KMS-11 (cell line): Measurements from ENCODE around the gene ERAS.
"Not testable (repeated sequence)": the region's sequence is repeated elsewhere in the genome, so short reads cannot be mapped to it uniquely, and the experiment has no call there.

ENCODE experiments used
- H2AFZ ChIP-seq: fragments of 200-600 bp; sonication (generic); 2 replicates; pipeline ENCODE4 v1.6.1; 2016; ENCODE audit warnings: antibody characterized with exemption, mixed run types, low read depth
- H3K27ac ChIP-seq: fragments of 200-600 bp; sonication (generic); 2 replicates; pipeline ENCODE4 v1.6.1; 2016; ENCODE audit warnings: mild to moderate bottlenecking, mixed run types
- H3K27me3 ChIP-seq: fragments of 200-600 bp; sonication (generic); 2 replicates; pipeline ENCODE4 v1.6.1; 2017; ENCODE audit warnings: mild to moderate bottlenecking, low read depth, mixed run types, moderate library complexity; ENCODE audit not compliant: insufficient read depth
- H3K36me3 ChIP-seq: fragments of 200-600 bp; sonication (generic); 2 replicates; pipeline ENCODE4 v1.6.1; 2017; ENCODE audit warnings: mild to moderate bottlenecking, mixed run types; ENCODE audit not compliant: insufficient read depth
- H3K4me1 ChIP-seq: fragments of 200-600 bp; sonication (generic); 2 replicates; pipeline ENCODE4 v1.6.1; 2016; ENCODE audit warnings: mild to moderate bottlenecking, low read depth, mixed run types; ENCODE audit not compliant: poor library complexity, severe bottlenecking
- H3K4me2 ChIP-seq: fragments of 200-600 bp; sonication (generic); 2 replicates; pipeline ENCODE4 v1.7.0; 2016; ENCODE audit warnings: mild to moderate bottlenecking, mixed run types
- H3K4me3 ChIP-seq: fragments of 200-600 bp; sonication (generic); IDR thresholded peaks from 2 replicates; pipeline ENCODE4 v1.6.1; 2017; ENCODE audit warnings: low read depth, low read length, mixed read lengths; ENCODE audit not compliant: insufficient read depth
- H3K79me2 ChIP-seq: fragments of 200-600 bp; sonication (generic); 2 replicates; pipeline ENCODE4 v1.6.1; 2016; ENCODE audit warnings: low read depth, mixed run types; ENCODE audit not compliant: insufficient read depth
- H3K9ac ChIP-seq: fragments of 200-600 bp; sonication (generic); 2 replicates; pipeline ENCODE4 v1.6.1; 2016; ENCODE audit warnings: mild to moderate bottlenecking, mixed run types
- H4K20me1 ChIP-seq: fragments of 200-600 bp; sonication (generic); 2 replicates; pipeline ENCODE4 v1.6.1; 2016; ENCODE audit warnings: mild to moderate bottlenecking, mixed run types; ENCODE audit not compliant: insufficient read depth
- CTCF ChIP-seq: fragments of 200-600 bp; sonication (generic); conservative IDR thresholded peaks from 2 replicates; pipeline ENCODE4 v1.6.1; 2017; ENCODE audit warnings: low read depth, mild to moderate bottlenecking, antibody characterized with exemption, low read length, moderate library complexity, mixed read lengths

The ERAS gene

GRCh38 chrX:48835524-48836329 is 9.4 kb downstream of the ERAS start, which contains the start of gene PCSK1N:
TSS of gene PCSK1N (minus strand) at chrX:48835610. CDS start at chrX:48835532, 78 bp downstream.
- TF ChIP-seq CTCF, result no peak
- no peak within 1 kb of the TSS for H3K4me3 ChIP-seq
- H3K27ac ChIP-seq, result no peak within 1 kb of the TSS
- H3K27me3 ChIP-seq, result no peaks in the 10 kb centered on the region
- no peaks in the 10 kb centered on the region for H3K36me3 ChIP-seq
- no peaks in the 10 kb centered on the region for H3K79me2 ChIP-seq
- no peak within 1 kb of the TSS; the same call in 1 of the 2 replicates for H3K9ac ChIP-seq
- peak within 1 kb of the TSS; percentile 42 for H3K4me2 ChIP-seq
- H3K4me1 ChIP-seq, result no peaks in the 10 kb centered on the region
- H2AFZ ChIP-seq, result peak within 1 kb of the TSS; percentile 82
- H4K20me1 ChIP-seq, result no peaks in the 10 kb centered on the region

GRCh38 chrX:48839686-48840085 is 13.4 kb downstream of the ERAS start:
- no peak for TF ChIP-seq CTCF
- Histone ChIP-seq H3K27me3 (no peaks in the 10 kb centered on the region), H4K20me1 (no peaks in the 10 kb centered on the region), H3K9ac (no peak overlapping the region), H3K4me3 (no peak overlapping the region), H3K4me1 (no peaks in the 10 kb centered on the region), H3K36me3 (no peaks in the 10 kb centered on the region), H3K4me2 (no peak overlapping the region), H3K79me2 (no peaks in the 10 kb centered on the region), H3K27ac (no peak overlapping the region), H2AFZ (no peak overlapping the region)

- Histone ChIP-seq H3K79me2 (no peaks in the 10 kb centered on the region), H3K4me2 (no peak overlapping the region), H4K20me1 (no peaks in the 10 kb centered on the region), H3K9ac (no peak overlapping the region), H3K36me3 (no peaks in the 10 kb centered on the region), H3K4me3 (no peak overlapping the region), H3K4me1 (no peaks in the 10 kb centered on the region), H2AFZ (no peak overlapping the region), H3K27me3 (no peaks in the 10 kb centered on the region), H3K27ac (no peak overlapping the region)
- TF ChIP-seq CTCF, result no peak
Measured at GRCh38 chrX:48848847-48849246, 22.5 kb downstream of the ERAS start.

GRCh38 chrX:48852857-48853256 is 26.5 kb downstream of the ERAS start:
- no peak for TF ChIP-seq CTCF
- Histone ChIP-seq H3K27ac (no peak overlapping the region), H3K27me3 (no peaks in the 10 kb centered on the region), H3K4me1 (no peaks in the 10 kb centered on the region), H3K4me3 (no peak overlapping the region), H3K9ac (no peak overlapping the region), H3K36me3 (no peaks in the 10 kb centered on the region), H3K79me2 (no peaks in the 10 kb centered on the region), H4K20me1 (no peaks in the 10 kb centered on the region), H3K4me2 (no peak overlapping the region), H2AFZ (no peak overlapping the region)

- H4K20me1 ChIP-seq, H3K4me2 ChIP-seq, H3K36me3 ChIP-seq, H3K4me3 ChIP-seq, H2AFZ ChIP-seq, H3K79me2 ChIP-seq, H3K9ac ChIP-seq, H3K4me1 ChIP-seq, H3K27me3 ChIP-seq, H3K27ac ChIP-seq: not testable (repeated sequence)
Measured at GRCh38 chrX:48853494-48853893, 27.2 kb downstream of the ERAS start.

GRCh38 chrX:48854121-48854804 is 27.9 kb downstream of the ERAS start:
- not testable (repeated sequence) for H3K27me3 ChIP-seq, H3K27ac ChIP-seq, H3K4me3 ChIP-seq, H3K79me2 ChIP-seq, H2AFZ ChIP-seq, H4K20me1 ChIP-seq, H3K4me2 ChIP-seq, H3K36me3 ChIP-seq, H3K9ac ChIP-seq, H3K4me1 ChIP-seq
